CD4-positive, alpha-beta T cell treated with Interleukin-15 for 1 hour (primary cell): ENCODE measurements around the gene CCL18.
"Not testable (repeated sequence)": the region's sequence is repeated elsewhere in the genome, so short reads cannot be mapped to it uniquely, and the experiment has no call there.

Experiments
- DNase-seq: peaks from one replicate; pipeline ENCODE4 v3.0.0-alpha.2; 2020

CCL18 gene

DNA sequence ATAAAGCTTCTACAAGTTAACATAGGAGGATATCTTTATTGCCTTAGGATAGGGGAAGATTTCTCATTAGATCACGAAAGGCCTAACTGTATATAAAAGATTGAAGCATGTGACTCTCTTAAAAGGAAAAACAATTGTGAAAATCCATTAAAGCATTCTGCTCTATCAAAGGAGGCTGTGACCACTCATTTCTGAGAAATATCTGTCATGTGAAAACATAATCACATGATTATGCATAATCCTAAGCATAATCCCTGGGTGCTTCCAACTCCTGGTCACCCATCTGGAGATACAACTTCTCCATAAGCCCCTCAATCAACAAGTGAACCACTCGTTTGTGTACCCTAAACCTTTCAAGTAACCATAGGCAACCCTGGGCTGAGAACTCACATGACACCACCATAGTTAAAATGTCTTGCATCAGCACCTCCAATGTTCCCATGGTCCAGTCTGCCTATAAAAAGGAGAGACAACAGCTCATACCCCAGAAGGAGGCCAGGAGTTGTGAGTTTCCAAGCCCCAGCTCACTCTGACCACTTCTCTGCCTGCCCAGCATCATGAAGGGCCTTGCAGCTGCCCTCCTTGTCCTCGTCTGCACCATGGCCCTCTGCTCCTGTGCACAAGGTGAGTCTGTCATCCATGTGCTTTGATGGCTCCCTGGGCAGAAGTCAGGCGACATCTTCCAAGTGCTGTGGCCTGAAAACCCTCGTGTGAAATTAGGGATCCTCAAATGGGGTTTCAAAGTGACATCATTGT lies at the start of gene CCL18:
Gene CCL18, plus strand, starts transcription at position 487 of the 756 bp plus-strand sequence. Its CDS starts 71 bp downstream, at position 558.
- DNase-seq = no peak

DNA sequence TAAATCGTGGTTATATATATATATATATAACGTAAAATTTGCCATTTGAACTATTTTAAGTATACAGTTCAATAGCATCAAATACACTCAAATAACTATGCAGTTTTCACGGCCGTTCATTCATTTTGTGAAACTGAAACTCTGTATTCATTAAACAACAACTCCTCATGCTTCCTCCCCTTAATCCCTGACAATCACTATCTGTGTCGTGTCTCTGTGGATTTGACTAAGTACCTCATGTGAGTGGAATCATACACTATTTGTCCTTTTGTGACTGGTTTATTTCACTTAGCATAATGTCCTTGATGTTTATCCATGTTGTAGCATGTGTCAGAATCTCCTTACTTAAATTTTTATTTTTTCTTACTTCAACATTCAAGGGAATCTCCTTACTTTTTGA lies 49.1 kb upstream of the CCL18 start:
- DNase-seq = no peak

- DNase-seq = not testable (repeated sequence)
Measured at GRCh38 chr17:36015895-36016294, 48.2 kb upstream of the CCL18 start.

DNA sequence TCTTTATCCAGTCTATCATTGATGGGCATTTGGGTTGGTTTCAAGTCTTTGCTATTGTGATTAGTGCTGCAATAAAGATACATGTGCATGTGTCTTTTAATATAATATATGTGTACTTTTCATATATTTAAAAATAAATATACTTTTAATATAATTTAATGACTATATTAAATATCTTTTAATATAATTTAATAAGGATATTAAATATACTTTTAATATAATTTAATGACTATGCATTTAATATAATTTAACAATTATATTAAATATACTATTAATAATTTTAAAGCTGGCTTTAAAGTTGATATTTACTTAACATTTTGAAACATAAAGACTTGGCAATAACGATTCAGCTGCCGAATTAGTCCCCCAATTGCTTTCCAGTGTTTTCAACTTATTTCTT lies 47.5 kb upstream of the CCL18 start:
- DNase-seq = no peak

- no peak for DNase-seq
Measured at GRCh38 chr17:36017799-36018198, 46.3 kb upstream of the CCL18 start, which contains the start of gene CCL23. Gene CCL23, minus strand, starts transcription at chr17:36017972. Its CDS starts 75 bp downstream, at chr17:36017897.

- DNase-seq = no peak
Measured at GRCh38 chr17:36019423-36019822, 44.6 kb upstream of the CCL18 start.

- no peak for DNase-seq
Measured at GRCh38 chr17:36024106-36024869, 39.8 kb upstream of the CCL18 start.

- DNase-seq = no peak
Measured at GRCh38 chr17:36027761-36028160, 36.3 kb upstream of the CCL18 start.

- DNase-seq = no peak
Measured at GRCh38 chr17:36030956-36031355, 33.1 kb upstream of the CCL18 start.

DNA sequence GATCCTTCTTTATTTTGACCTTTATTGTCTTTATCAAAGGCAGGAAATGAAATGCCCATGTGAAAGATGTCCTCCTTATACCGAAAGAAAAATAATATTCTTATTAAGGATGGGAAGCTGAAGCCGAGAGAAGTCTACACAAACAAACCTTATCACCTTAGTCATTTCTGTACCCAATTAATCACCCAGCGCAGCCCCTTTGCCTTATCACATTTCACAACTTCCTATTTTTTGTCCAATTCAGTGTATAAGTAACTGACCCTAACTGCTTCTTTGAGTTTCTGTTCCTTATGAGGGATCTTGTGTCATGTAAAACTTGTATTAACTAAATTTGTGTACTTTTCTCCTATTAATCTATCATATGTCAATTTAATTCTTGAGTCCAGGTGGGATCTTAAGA lies 29.9 kb upstream of the CCL18 start:
- DNase-seq = no peak

- no peak for DNase-seq
Measured at GRCh38 chr17:36036235-36036634, 27.8 kb upstream of the CCL18 start.

DNA sequence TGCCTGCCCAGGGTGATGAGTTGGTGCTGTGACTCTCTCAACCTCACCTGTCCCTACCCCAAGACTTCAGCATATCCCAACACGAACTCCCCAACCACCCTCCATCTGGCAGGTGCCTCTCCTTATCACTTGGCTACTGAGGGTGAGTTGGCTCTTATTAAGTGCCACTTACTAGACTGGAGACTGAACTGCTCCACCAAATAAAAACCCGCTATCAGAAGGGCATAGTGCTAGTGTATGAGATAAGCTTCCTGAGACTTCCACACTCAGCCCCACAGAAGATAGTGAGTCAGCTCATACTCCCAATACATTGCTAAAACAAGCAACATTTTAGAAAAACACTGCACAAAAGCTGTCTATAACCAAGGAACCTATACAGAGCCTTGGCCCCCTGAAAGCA lies 16.0 kb upstream of the CCL18 start:
- no peak for DNase-seq

DNA sequence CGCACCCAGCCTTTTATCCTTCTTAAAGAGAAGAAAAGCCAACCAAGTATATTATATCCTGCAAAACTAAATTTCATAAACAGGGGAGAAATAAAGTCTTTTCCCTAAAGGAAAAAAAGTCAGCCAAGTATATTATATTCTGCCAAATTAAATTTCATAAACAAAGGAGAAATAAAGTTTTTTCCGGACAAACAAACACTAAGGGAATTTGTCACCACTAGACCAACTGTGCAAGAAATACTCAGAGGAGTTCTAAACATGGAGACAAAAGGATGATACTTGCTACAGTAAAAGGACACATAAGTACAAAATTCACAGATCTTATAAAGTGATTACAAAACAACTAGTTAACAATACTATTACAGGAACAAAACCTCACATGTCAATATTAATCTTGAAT lies 14.4 kb upstream of the CCL18 start:
- DNase-seq = no peak

GRCh38 chr17:36055171-36055570 lies 8.9 kb upstream of the CCL18 start:
- DNase-seq = no peak

- DNase-seq = no peak
Measured at GRCh38 chr17:36055921-36056520, 8.1 kb upstream of the CCL18 start.

DNA sequence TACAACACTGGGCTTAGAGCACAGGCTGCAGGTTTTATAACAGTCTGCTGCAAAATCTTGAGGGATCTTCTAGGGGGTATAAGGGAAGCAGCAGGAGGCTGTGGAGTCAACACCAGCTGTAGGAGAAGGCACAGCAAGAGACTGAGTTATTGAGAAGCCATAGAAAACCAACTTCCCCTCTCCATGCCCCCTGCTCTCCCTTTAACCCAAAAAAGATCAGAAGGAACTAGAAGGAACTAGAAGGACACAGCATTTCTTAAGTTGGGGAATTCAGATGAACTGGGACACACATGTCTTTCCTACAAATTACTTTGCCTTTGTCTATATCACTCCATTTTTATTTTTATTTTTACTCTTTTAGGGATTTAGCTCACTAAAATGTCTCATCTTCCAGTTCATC lies 6.2 kb upstream of the CCL18 start:
- DNase-seq = no peak

GRCh38 chr17:36059406-36059805 lies 4.7 kb upstream of the CCL18 start:
- DNase-seq = no peak

- DNase-seq = no peak
Measured at GRCh38 chr17:36060816-36061215, 3.3 kb upstream of the CCL18 start.

DNA sequence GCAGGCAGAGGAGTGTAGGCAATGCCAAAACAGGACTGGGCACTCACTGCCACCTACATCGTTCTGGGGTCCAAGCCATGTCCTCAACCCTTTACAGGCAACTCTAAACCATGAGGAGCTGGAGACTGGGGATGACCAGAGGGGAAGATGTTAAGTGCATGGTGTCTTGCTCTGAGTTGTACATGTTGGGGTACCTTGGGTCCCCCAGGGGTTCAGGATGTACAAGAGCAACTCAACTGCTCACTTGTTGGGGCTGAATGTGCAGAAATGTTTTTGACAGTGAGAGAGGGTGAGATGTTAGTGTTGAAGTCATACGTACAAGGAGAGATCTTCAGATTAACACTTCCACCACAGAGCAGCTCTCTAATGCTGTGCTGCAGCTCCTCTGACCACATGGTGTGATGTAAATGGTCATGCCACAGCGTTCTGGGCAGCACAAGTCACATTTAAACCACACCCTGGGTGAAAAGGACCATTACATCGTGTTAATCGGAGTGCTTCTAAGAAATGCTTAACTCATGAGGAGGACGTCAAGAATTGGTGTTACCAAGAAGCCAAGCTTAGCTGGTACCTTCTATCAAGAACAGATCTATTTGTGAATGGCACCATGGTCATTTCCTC lies 2.4 kb downstream of the CCL18 start:
- DNase-seq = peak; percentile 80

GRCh38 chr17:36068524-36068923 lies 4.5 kb downstream of the CCL18 start:
- no peak for DNase-seq

DNA sequence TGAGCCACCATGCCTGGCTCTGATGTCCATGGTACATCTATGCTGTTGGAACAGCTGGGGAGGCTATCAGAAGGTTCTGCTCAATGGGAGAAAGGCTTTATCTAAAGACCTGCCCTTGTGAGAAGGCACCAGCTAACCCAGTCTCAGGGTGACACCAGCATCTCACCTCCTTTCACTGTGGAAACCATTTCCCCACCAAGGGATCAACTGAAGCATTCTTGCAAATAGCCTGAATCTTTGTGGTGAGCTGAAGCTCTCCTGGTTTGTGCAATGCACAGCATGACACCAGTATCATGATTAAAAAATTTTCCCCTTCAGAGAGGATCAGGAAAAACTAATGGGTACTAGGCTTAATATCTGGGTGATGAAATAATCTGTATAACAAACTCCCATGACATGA lies 5.1 kb downstream of the CCL18 start:
- DNase-seq = no peak

DNA sequence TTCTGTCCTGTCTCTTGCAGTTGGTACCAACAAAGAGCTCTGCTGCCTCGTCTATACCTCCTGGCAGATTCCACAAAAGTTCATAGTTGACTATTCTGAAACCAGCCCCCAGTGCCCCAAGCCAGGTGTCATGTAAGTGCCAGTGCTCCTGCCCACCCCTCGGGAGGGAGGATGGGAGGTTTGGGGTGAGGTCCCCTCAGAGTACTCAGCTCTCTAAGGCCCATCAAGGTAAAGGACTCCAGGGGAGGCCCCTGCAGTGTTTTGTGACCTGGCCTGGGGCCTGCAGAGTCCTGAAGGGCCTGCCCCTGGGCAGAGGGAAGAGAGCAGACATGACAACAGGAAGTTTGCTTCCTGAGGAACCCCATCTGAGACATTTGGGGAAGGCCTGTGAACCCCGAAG lies 6.4 kb downstream of the CCL18 start:
- no peak for DNase-seq

GRCh38 chr17:36071751-36072150 lies 7.7 kb downstream of the CCL18 start:
- DNase-seq = no peak
